OCI-LY7 (cell line): ENCODE results near the gene IRF2. TPM values are rescaled to one million over a fixed set of nuclear protein-coding genes. Genes with fewer than 3 reads are reported as not detected.

Experiments used
- BruUV-seq: library from RNA; stranded (reverse); fragments of 400-500 nt; replicated peaks from 2 replicates; lab custom pipeline; 2021; lab: Mats Ljungman, UMichigan
- CTCF ChIA-PET: fragments of 300-600 bp; sonication (Branson Sonifier 250); formaldehyde crosslinking; loops from one replicate; lab custom pipeline; 2022; ENCODE audit warnings: antibody characterized with exemption; ENCODE audit not compliant: unreplicated experiment; lab: Charles Lee
- POLR2A ChIA-PET: fragments of 300-600 bp; sonication (Branson Sonifier 250); formaldehyde crosslinking; loops from one replicate; lab custom pipeline; 2022; ENCODE audit warnings: antibody characterized with exemption; lab: Charles Lee
- DNase-seq: peaks from one replicate; pipeline ENCODE4 v3.0.0-alpha.2; 2015; ENCODE audit warnings: low spot score
- H2AFZ ChIP-seq: fragments of 200-600 bp; sonication (generic), shearing (Covaris generic); 2 replicates; pipeline ENCODE4 v1.6.1; 2014; ENCODE audit warnings: mild to moderate bottlenecking, antibody characterized with exemption, low read length, moderate library complexity
- H3K27ac ChIP-seq: fragments of 200-600 bp; sonication (generic); 2 replicates; pipeline ENCODE4 v1.5.1; 2014; ENCODE audit warnings: mixed run types, low read depth, mild to moderate bottlenecking, moderate library complexity, low read length, inconsistent platforms; ENCODE audit not compliant: poor library complexity, severe bottlenecking
- H3K36me3 ChIP-seq: fragments of 200-600 bp; sonication (generic); 2 replicates; pipeline ENCODE4 v1.6.1; 2014; ENCODE audit warnings: mild to moderate bottlenecking, antibody characterized with exemption, low read length, moderate library complexity, mixed read lengths; ENCODE audit not compliant: insufficient read depth
- H3K4me1 ChIP-seq: fragments of 200-600 bp; sonication (generic); 2 replicates; pipeline ENCODE4 v1.5.1; 2014; ENCODE audit warnings: mild to moderate bottlenecking, low read length; ENCODE audit not compliant: insufficient read depth, poor library complexity, severe bottlenecking
- H3K4me2 ChIP-seq: fragments of 200-600 bp; sonication (generic); 2 replicates; pipeline ENCODE4 v1.6.1; 2014; ENCODE audit warnings: mild to moderate bottlenecking, low read length
- H3K4me3 ChIP-seq: fragments of 200-600 bp; sonication (generic); 2 replicates; pipeline ENCODE4 v1.5.1; 2014; ENCODE audit warnings: mild to moderate bottlenecking, low read depth, low read length; ENCODE audit not compliant: poor library complexity, severe bottlenecking
- H3K79me2 ChIP-seq: fragments of 200-600 bp; sonication (generic); 2 replicates; pipeline ENCODE4 v1.6.1; 2016; ENCODE audit warnings: low read depth, mild to moderate bottlenecking, low read length, moderate library complexity, mixed read lengths; ENCODE audit not compliant: insufficient read depth
- H3K9me2 ChIP-seq: fragments of 200-600 bp; sonication (generic); 2 replicates; pipeline ENCODE4 v1.6.1; 2016; ENCODE audit warnings: mild to moderate bottlenecking, low read length, mixed read lengths; ENCODE audit not compliant: insufficient read depth
- H3K9me3 ChIP-seq: fragments of 200-600 bp; sonication (generic); 2 replicates; pipeline ENCODE4 v1.6.1; 2014; ENCODE audit warnings: mild to moderate bottlenecking, mixed run types, low read length, mixed read lengths
- H4K20me1 ChIP-seq: fragments of 200-600 bp; sonication (generic); 2 replicates; pipeline ENCODE4 v1.6.1; 2014; ENCODE audit warnings: mild to moderate bottlenecking, antibody characterized with exemption, low read length, moderate library complexity, mixed read lengths; ENCODE audit not compliant: insufficient read depth
- EZH2phosphoT487 ChIP-seq: fragments of 200-600 bp; sonication (generic); IDR thresholded peaks from 2 replicates; pipeline ENCODE4 v1.6.1; 2018; ENCODE audit warnings: low read depth, borderline replicate concordance, mild to moderate bottlenecking, mixed run types, antibody characterized with exemption, low read length, moderate library complexity, mixed read lengths
- intact Hi-C: fragments of 100-400 bp; cut with micrococcal nuclease; formaldehyde crosslinking; loops from one replicate; pipeline ENCODE4 v1.10.0; 2022; ENCODE audit not compliant: unreplicated experiment
- total RNA-seq, 2 experiments: library from RNA; depleted of rRNA in 1 of 2; stranded (reverse); fragments of >200 nt in 1 of 2; shearing (Covaris generic) in 1 of 2; gene quantifications; 2 replicates each; pipeline ENCODE4 v1.2.3, GENCODE V29; 2014 to 2022
- TF ChIP-seq, protein P1 (sequence below): fragments of 200-600 bp; sonication (generic); conservative IDR thresholded peaks from 2 replicates; pipeline ENCODE4 v1.5.1; 2014; ENCODE audit warnings: mild to moderate bottlenecking, antibody characterized with exemption, low read length, moderate library complexity, mixed read lengths

Gene IRF2
- total RNA-seq, 2 experiments from 2014 or later = 32.3 to 37.8 TPM

- no peaks in the 10 kb centered on the region for H3K36me3 ChIP-seq
- peak overlapping the region; percentile 55; the same call in 1 of the 2 replicates for H3K4me2 ChIP-seq
- H3K4me3 ChIP-seq = no peak overlapping the region
- no peaks in the 10 kb centered on the region for H3K9me2 ChIP-seq
- CTCF ChIA-PET = interaction anchor here (1.1 kb wide), 1 partner anchor 122 kb away, joined by 4 read pairs; no protein-coding TSS in a partner anchor
- TF ChIP-seq, protein P1, sequence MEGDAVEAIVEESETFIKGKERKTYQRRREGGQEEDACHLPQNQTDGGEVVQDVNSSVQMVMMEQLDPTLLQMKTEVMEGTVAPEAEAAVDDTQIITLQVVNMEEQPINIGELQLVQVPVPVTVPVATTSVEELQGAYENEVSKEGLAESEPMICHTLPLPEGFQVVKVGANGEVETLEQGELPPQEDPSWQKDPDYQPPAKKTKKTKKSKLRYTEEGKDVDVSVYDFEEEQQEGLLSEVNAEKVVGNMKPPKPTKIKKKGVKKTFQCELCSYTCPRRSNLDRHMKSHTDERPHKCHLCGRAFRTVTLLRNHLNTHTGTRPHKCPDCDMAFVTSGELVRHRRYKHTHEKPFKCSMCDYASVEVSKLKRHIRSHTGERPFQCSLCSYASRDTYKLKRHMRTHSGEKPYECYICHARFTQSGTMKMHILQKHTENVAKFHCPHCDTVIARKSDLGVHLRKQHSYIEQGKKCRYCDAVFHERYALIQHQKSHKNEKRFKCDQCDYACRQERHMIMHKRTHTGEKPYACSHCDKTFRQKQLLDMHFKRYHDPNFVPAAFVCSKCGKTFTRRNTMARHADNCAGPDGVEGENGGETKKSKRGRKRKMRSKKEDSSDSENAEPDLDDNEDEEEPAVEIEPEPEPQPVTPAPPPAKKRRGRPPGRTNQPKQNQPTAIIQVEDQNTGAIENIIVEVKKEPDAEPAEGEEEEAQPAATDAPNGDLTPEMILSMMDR = no peak
- no peak for TF ChIP-seq EZH2phosphoT487
- H3K4me1 ChIP-seq = peaks cover 61% of the 10 kb centered on the region
- H3K79me2 ChIP-seq = no peaks in the 10 kb centered on the region
- no peak for DNase-seq
- no peaks in the 10 kb centered on the region for H4K20me1 ChIP-seq
- intact Hi-C loops = loop anchor here (2.0 kb wide), 1 partner anchor 120 kb away; no protein-coding TSS in a partner anchor
- BruUV-seq = no TSS peak
- POLR2A ChIA-PET = interaction anchor here (0.7 to 2.9 kb wide), 16 partner anchors 9 to 389 kb away, joined by 3 to 25 read pairs (median 4); no protein-coding TSS in a partner anchor
- H2AFZ ChIP-seq = peak overlapping the region; percentile 89; the same call in 1 of the 2 replicates
- H3K27ac ChIP-seq = peak overlapping the region; percentile 24
- H3K9me3 ChIP-seq = no peaks in the 10 kb centered on the region
These were observed 121.5 kb downstream of the IRF2 start for GRCh38 chr4:184352891-184353290.

- POLR2A ChIA-PET = interaction anchor here (0.7 to 7.5 kb wide), 10 partner anchors 8 to 790 kb away, joined by 3 to 55 read pairs (median 8); no protein-coding TSS in a partner anchor
- no TSS peak for BruUV-seq
- H3K4me1 ChIP-seq = peaks cover 69% of the 10 kb centered on the region
- no peak for DNase-seq
- no peaks in the 10 kb centered on the region for H3K36me3 ChIP-seq
- H3K9me2 ChIP-seq = no peaks in the 10 kb centered on the region
- no peak overlapping the region for H3K4me3 ChIP-seq
- no peaks in the 10 kb centered on the region for H3K9me3 ChIP-seq
- intact Hi-C loops = loop anchor here (2.0 kb wide), 1 partner anchor 121 kb away; no protein-coding TSS in a partner anchor
- no peak overlapping the region for H3K4me2 ChIP-seq
- CTCF ChIA-PET = interaction anchor here (0.7 kb wide), 1 partner anchor 20 kb away, joined by 3 read pairs; no protein-coding TSS in a partner anchor
- H3K79me2 ChIP-seq = no peaks in the 10 kb centered on the region
- H3K27ac ChIP-seq = no peak overlapping the region
- TF ChIP-seq EZH2phosphoT487 = no peak
- TF ChIP-seq, protein P1 = no peak
- H4K20me1 ChIP-seq = no peaks in the 10 kb centered on the region
- no peak overlapping the region for H2AFZ ChIP-seq
These were observed 122.5 kb downstream of the IRF2 start for GRCh38 chr4:184351560-184352451.
